Lower lobe of right lung (tissue), 2 donors: ENCODE measurements around the gene PLOD1. TPM values are rescaled to one million over a fixed set of nuclear protein-coding genes. Genes with fewer than 3 reads are reported as not detected.
A peak's percentile ranks its signal among the peaks of the same experiment; 100 is the strongest.
"Not testable (repeated sequence)": the region's sequence is repeated elsewhere in the genome, so short reads cannot be mapped to it uniquely, and the experiment has no call there.

Experiments
- ATAC-seq, 2 donors: fragments of 200-7000 bp; cut with Tn5 transposase; one replicate each; pipeline ENCODE4 v1.9.1; 2020 to 2022; ENCODE audit warnings: mild to moderate bottlenecking in 2 of 2, moderate library complexity in 2 of 2
- DNase-seq: peaks from one replicate; pipeline ENCODE4 v3.0.0-alpha.2; 2020
- H3K27ac ChIP-seq: fragments of 200-600 bp; one replicate; pipeline ENCODE4 v1.8.0; 2022
- H3K27me3 ChIP-seq: fragments of 200-600 bp; one replicate; pipeline ENCODE4 v1.8.0; 2022; ENCODE audit warnings: low read depth
- H3K36me3 ChIP-seq: fragments of 200-600 bp; one replicate; pipeline ENCODE4 v1.8.0; 2022; ENCODE audit warnings: mild to moderate bottlenecking
- H3K4me1 ChIP-seq: fragments of 200-600 bp; one replicate; pipeline ENCODE4 v1.8.0; 2022
- H3K4me3 ChIP-seq: fragments of 200-600 bp; one replicate; pipeline ENCODE4 v1.8.0; 2022; ENCODE audit warnings: mild to moderate bottlenecking
- H3K9me3 ChIP-seq: fragments of 200-600 bp; one replicate; pipeline ENCODE4 v1.8.0; 2022
- intact Hi-C: fragments of 100-400 bp; cut with DNase I; formaldehyde crosslinking; loops from one replicate; pipeline ENCODE4 v1.11.0; 2022
- total RNA-seq: library from RNA; stranded (reverse); fragmentation: NEBNext Ultra II Directional; extraction: Animal tissue kit (Norgen Biotek cat#: 25700); gene quantifications from one replicate; pipeline ENCODE4 v1.2.1, GENCODE V29; 2021
- TF ChIP-seq, protein P1 (sequence below): fragments of 200-600 bp; IDR thresholded peaks from one replicate; pipeline ENCODE4 v1.8.0; 2022; ENCODE audit warnings: antibody characterized with exemption, mild to moderate bottlenecking
- donor health status: DM: no; HTN: yes; CAD: no; lungs with severe emphysema.

PLOD1 gene
- total RNA-seq, 1 donor from 2014 or later = 84.5 TPM

DNA sequence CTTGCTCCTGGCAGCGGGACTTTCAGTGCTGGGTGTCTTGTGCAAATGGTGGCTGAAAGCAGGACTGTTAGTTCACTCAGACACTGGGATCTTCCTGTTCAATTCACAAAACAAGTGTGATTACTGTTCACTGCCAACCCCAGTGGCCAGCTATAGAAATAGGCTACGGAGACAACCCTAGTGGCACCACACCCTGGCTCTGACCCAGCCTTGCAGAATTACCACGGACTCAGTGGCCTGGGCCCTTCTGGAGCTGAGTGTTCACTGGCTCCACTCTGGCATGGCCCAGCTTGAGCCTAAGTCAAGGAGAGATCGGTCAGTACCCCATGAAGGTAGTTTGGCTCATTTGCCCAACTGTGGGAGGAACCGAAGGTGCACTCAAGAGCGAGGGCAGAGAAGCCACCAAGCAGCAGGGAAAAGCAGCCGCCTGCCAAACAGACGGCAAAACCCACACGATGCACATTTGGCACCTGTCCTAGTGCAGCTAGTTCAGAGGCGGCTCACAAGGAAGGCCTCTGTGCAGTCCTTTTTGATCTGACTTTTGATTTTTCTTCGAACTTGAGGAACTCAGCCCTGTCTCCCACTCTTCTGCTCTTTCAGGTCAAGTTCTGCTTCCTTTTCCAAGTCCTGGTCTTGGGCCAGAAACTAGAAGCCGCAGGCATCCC, 14.1 kb upstream of the PLOD1 start:
- no peak overlapping the region for H3K4me3 ChIP-seq
- DNase-seq = no peak
- no peak for ATAC-seq
- intact Hi-C loops = no loop called here
- TF ChIP-seq, protein P1, sequence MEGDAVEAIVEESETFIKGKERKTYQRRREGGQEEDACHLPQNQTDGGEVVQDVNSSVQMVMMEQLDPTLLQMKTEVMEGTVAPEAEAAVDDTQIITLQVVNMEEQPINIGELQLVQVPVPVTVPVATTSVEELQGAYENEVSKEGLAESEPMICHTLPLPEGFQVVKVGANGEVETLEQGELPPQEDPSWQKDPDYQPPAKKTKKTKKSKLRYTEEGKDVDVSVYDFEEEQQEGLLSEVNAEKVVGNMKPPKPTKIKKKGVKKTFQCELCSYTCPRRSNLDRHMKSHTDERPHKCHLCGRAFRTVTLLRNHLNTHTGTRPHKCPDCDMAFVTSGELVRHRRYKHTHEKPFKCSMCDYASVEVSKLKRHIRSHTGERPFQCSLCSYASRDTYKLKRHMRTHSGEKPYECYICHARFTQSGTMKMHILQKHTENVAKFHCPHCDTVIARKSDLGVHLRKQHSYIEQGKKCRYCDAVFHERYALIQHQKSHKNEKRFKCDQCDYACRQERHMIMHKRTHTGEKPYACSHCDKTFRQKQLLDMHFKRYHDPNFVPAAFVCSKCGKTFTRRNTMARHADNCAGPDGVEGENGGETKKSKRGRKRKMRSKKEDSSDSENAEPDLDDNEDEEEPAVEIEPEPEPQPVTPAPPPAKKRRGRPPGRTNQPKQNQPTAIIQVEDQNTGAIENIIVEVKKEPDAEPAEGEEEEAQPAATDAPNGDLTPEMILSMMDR = no peak
- H3K27ac ChIP-seq = no peak overlapping the region
- no peaks in the 10 kb centered on the region for H3K27me3 ChIP-seq
- H3K9me3 ChIP-seq = no peaks in the 10 kb centered on the region
- H3K4me1 ChIP-seq = peaks cover 38% of the 10 kb centered on the region
- H3K36me3 ChIP-seq = peaks cover 67% of the 10 kb centered on the region

DNA sequence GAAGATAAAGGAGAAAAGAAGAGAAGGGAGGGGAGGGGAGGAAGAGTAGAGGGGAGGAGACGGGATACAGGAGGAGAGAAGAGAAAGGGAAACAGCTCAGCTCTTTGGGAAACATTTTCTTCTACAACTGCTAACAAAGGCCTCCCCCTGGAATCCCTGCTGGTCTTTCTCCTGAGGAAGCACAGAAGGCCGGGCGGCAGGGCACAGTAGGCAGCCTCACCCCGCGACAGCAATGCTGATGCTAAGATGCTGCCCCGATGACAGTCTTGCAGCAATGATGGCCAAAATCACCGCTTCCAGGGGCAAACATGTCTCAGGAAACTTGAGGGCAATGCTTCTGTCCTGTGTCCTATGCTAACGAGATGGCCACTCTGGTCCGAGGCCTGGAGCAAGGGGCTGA, 13.5 kb upstream of the PLOD1 start:
- Histone ChIP-seq H3K36me3 (peaks cover 67% of the 10 kb centered on the region), H3K27ac (no peak overlapping the region), H3K4me3 (no peak overlapping the region), H3K27me3 (no peaks in the 10 kb centered on the region), H3K9me3 (no peaks in the 10 kb centered on the region), H3K4me1 (peaks cover 38% of the 10 kb centered on the region)
- intact Hi-C loops = no loop called here
- ATAC-seq = no peak
- TF ChIP-seq, protein P1 = no peak
- no peak for DNase-seq

DNA sequence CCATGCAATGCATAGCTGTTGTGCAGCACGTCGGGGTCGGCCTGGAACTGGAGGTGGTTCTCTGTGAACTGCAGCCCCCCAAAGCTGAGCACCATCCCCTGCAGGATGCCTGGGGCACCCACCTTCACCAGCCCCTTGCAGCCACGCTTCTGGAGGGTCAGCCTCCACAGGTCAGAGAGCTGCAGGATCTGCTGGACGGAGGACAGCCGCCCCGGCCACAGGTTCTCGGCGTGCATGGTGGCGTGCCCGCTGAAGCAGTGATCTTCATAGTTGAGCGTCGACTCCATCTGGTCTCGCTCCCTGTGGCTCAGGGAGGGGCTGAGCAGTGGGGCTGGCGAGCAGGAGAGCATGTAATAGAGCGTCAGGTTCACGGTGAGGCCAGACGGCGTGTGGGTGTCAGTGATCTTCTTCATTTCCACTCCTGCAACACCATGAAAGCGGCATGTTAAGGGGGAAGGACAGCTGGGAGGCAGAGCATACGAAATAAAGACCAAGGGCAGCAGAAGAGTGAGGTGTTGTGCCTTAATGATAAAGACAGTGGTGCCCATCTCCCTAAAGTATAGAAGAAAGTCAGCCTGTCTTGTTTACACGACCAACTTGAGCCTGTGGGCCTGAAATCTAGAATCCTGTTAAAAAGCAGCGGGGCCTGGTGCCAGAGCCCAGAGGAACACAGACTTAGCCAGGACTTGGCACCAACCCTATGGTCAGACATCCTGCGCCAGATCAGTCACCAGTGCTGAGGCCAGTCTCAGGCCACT, 11.3 kb upstream of the PLOD1 start:
- Histone ChIP-seq H3K27ac (no peak overlapping the region), H3K36me3 (peaks cover 55% of the 10 kb centered on the region), H3K9me3 (no peaks in the 10 kb centered on the region), H3K27me3 (no peaks in the 10 kb centered on the region), H3K4me1 (peaks cover 47% of the 10 kb centered on the region), H3K4me3 (peak overlapping the region; percentile 60)
- ATAC-seq (no peak), DNase-seq (no peak)
- intact Hi-C loops = no loop called here
- TF ChIP-seq, protein P1 = no peak

DNA sequence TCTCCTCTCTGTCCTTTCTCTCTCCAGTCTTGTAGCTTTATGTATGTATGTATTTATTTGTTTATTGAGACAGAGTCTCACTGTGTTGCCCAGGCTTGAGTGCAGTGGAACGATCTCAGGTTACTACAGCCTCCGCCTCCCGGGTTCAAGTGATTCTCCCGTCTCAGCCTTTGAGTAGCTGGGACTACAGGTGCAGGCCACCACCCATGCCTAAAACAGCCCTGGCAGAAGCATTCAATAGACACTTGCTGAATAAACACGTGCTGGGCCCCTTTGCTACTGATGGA, 10.7 kb upstream of the PLOD1 start:
- Histone ChIP-seq H3K9me3 (no peaks in the 10 kb centered on the region), H3K4me1 (peaks cover 45% of the 10 kb centered on the region), H3K27ac (no peak overlapping the region), H3K4me3 (peak overlapping the region; percentile 60), H3K27me3 (no peaks in the 10 kb centered on the region), H3K36me3 (peaks cover 50% of the 10 kb centered on the region)
- no peak for DNase-seq
- ATAC-seq = no peak
- TF ChIP-seq, protein P1 = no peak
- intact Hi-C loops = no loop called here

DNA sequence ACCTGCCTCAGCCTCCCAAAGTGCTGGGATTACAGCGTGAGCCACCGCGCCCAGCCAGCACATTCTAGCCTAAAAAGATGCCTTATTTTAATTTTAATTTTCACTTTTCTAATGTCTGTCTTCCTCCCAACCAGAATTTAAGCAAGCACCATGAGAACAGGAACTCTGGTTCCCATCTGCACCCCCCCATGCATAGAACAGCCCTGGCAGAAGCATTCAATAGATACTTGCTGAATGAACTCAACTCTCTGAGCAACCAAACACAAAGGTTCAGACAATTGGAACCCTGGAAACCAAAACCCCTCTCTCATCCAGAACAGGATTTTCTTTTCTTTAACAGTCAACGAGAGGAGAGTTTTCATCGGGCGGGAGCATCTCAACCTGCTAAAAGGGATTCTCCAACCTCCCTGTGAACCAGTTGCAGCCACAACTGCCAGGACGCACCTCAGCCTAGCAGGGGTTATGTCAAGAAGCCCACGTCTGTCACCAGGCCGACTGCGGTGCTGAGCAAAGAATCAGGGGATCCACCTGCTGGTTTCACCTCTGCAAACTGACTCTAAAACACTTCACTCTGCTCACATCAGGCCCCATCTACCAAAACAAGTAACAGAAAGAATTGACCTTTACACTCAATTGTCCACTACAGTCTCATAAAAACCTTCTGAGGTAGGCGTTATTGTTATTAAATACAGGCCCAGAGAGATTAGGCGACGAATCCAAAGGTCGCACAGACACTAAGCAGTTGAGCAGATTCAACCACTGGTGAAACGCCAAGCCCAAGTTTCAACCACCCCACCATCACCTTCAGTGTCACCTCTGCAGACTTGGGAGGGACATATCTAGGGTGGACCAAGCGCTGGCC, 10.0 kb upstream of the PLOD1 start:
- ATAC-seq = no peak
- Histone ChIP-seq H3K36me3 (peaks cover 42% of the 10 kb centered on the region), H3K4me3 (peak overlapping the region; percentile 60), H3K27me3 (no peaks in the 10 kb centered on the region), H3K4me1 (peaks cover 48% of the 10 kb centered on the region), H3K9me3 (no peaks in the 10 kb centered on the region), H3K27ac (no peak overlapping the region)
- TF ChIP-seq, protein P1 = no peak
- intact Hi-C loops = no loop called here
- no peak for DNase-seq

DNA sequence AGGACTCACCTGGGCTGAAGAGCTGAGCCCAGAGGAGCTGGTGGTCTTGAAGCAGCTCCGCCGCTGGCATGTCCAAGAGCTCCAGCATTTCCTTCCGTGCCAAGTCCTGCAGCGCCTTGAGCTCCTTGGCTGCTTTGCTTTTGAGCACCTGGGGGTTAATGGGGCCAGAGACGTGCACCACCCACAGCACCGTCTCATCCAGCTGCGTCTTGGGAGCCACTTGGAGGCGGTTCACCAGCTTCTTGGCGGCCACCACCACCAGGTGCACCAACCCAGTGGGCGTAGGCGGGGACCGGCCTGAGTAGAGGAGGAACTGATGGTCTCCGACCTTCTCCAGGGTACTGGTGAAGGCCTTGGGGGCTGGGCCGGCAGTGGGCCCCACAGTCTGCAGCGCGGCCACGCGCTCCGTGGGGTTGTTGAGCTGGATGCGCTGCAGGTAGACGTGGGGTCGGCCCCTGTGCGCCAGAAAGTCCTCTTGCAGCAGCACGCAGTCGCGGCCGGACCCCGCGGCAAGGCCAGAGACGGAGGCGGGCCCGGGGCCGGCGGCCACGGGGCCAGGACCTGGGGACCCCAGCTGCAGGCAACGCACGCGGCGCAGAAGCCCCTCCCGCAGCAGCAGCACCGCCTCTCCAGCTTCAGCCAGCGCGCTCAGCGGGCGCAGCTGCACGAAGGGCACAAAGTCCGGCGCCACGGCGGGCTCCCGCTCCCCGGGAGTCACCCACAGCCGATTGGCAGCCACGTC, 9.2 kb upstream of the PLOD1 start:
- H3K4me3 ChIP-seq = peak overlapping the region; percentile 60
- DNase-seq, H3K27ac ChIP-seq, intact Hi-C loops, H3K9me3 ChIP-seq, H3K27me3 ChIP-seq: not testable (repeated sequence)
- H3K4me1 ChIP-seq = peaks cover 56% of the 10 kb centered on the region
- peaks cover 34% of the 10 kb centered on the region for H3K36me3 ChIP-seq
- peak; percentile 8 to 19 for ATAC-seq
